HG03565 (cell line): Measurements from ENCODE around the gene DCLK1.
"Not testable (repeated sequence)": the region's sequence is repeated elsewhere in the genome, so short reads cannot be mapped to it uniquely, and the experiment has no call there.

Source experiments
- ATAC-seq: cut with Tn5 transposase; IDR thresholded peaks from one replicate; pipeline ENCODE4 v1.9.1; 2021; ENCODE audit warnings: mild to moderate bottlenecking, moderate library complexity; ENCODE audit not compliant: unreplicated experiment

DCLK1 gene

DNA sequence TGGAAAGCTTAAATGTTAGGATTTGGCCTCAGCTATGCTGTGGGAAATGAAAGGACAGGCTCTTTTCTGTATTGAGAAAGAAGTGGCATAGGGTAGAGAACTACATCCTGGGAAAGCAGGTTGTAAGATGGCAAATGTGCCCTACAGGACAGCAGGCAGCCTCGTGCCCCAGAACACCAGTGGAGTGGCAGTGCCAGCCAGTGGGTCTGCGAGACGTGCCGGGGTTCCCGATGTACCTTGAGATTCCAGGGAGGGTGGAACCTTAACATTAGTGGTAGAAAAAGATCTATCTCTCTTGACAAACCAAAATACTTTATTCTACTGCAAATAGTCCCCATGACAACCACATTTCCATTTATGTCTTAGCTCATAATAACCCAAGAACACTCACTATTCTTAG lies 42.7 kb downstream of the DCLK1 start:
- ATAC-seq: no peak

DNA sequence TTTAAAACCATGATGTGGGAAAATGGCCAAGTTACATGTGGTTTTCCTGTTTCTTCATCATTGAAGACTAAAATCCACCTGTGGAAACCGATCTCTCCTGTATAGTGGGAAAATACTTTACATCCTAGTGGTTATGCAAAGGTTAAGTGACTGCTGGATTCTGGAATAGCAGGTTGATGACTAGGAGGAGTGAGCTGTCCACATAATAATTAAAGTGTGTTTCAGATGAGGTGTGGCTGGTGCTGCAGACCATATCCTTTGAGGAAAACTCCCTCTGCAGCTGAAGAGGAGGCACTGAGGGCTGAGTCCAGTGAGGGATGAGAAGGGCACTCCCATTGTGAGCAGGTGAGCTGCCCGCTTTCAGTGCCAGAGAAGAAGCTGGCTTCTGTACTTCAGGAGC lies 43.2 kb downstream of the DCLK1 start:
- ATAC-seq: no peak

DNA sequence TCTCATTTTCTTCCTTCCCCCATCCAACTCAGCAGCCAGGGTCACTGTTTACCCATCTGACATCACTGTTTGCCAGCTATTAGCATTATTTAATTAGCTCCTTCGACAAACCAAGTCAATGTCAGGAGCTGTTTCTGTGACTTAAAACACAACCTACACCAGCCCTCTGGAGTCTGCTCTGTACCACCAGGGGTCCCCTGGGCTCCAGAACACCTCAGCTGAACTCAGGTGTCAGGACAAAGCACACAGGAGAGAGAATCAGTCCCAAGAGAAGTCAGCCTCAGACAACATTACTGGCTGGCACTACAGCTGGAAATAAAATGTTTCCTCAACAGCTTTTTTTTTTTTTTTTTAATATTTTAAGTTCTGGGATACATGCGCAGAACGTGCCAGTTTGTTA lies 45.1 kb downstream of the DCLK1 start:
- ATAC-seq: no peak

DNA sequence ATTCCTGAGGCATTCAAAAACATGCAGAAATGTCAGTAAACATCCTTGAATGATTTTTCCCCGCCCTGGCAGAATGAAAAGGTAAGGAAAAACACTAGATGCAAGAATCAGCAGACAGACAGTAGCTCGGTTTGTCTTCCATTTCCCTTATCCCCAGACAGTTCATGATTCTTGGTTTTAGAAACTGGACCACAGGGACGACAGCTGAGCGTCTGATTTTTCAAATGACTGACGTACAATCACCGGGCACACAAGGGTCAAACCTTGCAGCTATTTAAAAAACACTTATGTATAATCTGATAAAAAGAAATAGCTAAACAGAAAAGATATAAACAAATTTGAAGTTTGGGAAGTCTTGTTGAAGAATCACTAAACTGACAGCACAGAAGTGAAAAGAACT lies 47.1 kb downstream of the DCLK1 start:
- ATAC-seq: no peak

DNA sequence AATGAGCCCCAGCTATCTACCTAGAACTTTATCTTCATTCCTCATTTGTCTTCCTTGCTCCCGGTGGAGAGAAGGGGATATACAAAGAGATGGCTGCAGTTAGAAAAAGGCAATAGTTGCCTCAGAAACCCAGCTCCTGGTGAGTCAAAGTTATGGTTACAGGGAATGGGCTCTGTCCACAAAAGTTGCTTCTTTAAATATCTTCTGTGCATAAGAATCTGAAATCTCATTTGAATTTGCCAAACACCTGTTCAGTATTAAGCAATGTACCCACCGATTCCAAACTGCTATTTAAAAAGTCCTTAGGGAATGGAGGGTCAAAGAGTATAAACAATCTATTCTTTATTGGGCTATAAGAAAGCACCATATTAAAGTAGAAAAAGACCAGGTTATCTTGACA lies 48.4 kb downstream of the DCLK1 start:
- no peak for ATAC-seq

DNA sequence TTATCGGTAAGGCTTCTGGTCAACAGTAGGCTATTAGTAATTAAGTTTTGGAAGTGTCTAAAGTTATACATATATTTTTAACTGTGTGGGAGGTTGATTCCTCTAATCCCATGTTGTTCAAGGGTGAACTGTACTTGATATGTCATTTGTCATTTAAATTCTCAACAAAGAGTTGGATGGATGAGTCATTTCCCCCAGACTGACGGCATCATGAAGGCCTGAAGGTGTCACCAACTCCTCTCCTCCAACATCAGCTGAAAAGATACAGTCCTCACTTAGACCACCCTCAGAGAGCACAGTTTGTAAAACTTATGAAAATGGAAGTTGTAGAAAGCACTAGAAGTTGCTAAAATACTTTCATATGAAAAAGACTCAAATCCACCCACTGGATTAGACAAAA lies 48.8 kb downstream of the DCLK1 start:
- no peak for ATAC-seq

DNA sequence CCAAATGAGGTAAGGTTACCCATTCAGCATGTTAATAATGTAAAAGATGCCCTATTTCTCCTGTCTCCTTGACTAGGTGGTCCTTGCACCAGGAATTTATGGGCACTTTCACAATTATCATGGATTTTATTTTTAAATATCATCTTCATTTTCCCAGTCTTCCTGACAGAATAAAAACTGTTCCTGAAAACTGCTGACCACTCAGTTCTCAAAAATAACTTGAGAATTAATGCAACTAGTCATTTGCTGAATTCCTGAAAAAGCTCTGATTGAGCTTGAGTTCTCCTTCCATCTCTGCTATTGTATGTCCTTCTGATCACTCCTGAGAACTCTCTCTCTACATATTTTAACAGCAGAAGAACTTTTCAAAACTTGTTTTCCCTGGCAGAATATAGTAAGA lies 55.0 kb downstream of the DCLK1 start:
- no peak for ATAC-seq

DNA sequence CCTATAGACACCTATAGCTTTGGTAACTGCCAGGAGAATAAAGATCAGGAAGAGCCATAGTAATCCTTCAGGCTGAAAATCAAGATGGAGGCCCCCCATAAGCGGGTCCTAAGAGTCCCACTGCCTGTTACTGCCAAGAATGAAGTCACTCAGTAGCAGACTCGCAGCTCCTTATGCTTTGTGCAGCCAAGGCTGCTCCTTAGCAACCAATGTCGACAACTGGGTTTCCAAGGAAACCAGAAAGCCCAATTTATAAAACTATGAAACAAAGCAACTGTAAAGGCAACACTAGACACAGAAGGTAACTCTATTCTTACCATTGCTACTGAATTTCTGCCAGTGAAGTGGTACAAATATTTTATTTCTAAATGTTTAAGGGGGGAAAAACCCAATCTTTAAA lies 56.5 kb downstream of the DCLK1 start:
- ATAC-seq: no peak

DNA sequence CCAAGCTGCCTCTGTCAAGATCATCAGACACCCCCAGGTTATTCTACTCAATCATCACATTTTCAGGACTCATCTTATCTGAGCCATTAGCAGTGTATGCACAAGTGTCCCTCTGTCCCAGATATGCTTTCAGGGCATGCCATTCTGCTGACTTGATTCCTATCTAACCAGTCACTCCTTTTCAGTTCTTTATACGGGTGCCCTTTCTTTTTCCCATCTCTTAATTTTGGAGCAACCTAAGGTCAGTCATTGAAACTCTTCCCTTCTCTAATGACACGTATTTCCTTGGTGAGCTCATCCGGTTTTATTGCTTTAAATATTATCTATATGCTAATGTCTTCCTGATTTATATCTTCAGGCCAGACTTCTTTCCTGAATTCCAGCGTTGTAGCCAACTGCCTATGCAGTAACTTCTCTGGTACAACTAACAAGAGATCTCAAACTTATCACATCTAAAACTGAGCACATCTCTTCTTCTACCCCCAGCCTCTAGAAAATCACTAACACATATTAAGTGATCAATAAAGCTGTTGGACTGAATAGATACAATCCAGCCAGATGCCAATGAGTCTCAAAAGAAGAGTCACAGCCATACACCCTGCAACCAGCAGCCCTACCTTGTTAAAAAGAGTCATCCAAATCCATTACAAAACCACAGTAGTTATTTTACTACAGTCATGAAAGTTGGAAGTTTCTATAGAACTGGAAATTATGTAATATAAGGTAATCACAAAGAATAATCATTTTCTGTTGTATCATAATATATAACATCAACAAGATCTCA lies 58.8 kb downstream of the DCLK1 start:
- ATAC-seq: no peak

DNA sequence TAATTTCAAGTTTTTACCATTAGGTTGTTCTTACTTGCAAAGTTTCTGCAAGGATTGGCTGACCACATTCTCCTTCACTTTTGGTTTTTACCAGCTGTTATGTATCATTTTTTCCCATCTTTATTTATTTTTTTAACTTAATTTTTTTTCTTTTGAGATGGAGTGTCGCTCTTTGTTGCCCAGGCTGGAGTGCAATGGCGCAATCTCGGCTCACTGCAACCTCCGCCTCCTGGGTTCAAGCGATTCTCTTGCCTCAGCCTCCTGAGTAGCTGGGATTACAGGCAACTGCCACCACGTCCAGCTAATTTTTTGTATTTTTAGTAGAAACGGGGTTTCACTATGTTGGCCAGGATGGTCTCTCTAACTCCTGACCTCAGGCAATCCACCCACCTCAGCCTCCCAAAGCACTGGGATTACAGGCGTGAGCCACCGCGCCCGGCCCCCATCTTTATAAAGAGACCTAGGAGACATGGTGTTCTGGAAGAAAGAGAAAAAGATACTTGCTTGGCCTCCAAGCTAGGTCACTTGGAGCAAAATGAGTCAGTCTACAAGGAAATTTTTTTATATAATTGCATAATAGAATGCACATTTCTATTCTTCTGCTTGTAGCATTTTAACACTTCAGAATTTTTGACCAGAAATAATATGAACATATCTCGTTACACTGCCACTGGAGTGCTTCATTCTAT lies 60.5 kb downstream of the DCLK1 start:
- ATAC-seq: not testable (repeated sequence)

DNA sequence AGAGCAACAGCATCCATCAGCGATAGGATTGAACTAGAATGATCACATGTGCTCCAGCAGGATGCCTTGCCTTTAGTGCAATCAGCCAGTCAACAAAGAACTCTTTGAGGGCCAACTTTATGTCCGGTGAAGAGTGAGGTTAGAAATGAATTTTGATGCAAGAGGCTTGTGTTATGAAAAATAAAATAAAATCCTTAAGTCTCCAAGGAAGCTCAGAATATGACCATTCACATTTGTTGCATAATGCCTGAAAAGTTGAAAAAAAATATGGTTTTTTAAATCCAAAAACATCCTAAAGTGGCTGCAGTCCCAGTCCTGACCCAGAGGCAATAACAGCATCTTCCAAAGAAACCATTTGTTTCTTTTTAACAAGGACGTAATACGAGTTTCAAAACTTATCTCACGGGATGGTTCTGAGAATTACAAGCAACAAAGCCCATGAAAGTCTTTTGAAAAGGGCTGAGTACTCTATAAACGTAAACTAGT lies 61.3 kb downstream of the DCLK1 start:
- no peak for ATAC-seq

DNA sequence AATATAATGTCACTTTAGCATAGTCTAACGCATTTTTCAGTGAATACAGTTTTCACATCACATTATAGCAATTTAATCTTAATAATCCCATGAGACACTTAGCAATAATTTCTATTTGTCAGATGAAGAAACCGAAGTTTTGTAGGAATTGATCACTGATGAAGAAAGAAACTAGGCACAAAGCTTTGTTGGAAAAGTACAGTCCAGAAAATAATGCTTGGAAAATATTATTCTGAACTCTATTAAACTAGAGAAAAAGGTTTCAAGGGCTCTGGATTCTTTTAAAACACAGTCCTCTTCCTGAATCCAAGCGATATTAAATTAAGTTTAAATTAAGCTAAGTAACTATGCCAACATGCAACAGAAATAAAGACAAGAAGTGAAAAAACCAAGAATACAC lies 62.2 kb downstream of the DCLK1 start:
- no peak for ATAC-seq

DNA sequence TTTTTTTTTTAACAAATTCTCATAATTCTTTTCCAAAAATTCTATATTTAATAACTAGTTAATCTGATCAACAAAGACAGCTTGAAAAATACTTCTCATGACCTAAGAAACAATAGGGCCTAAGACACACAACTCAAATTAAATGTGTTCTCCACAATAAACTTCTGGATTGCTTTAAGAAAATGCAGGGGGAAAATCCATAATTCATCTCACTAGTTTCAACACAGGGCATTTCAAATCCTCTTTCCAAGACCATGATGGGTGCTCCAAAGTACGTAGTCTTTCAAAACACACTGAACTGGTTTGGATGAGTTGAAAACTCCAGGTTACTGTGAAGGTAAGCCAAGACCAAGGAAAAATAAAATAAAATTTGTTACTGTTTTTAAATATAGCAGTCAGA lies 62.6 kb downstream of the DCLK1 start:
- no peak for ATAC-seq

DNA sequence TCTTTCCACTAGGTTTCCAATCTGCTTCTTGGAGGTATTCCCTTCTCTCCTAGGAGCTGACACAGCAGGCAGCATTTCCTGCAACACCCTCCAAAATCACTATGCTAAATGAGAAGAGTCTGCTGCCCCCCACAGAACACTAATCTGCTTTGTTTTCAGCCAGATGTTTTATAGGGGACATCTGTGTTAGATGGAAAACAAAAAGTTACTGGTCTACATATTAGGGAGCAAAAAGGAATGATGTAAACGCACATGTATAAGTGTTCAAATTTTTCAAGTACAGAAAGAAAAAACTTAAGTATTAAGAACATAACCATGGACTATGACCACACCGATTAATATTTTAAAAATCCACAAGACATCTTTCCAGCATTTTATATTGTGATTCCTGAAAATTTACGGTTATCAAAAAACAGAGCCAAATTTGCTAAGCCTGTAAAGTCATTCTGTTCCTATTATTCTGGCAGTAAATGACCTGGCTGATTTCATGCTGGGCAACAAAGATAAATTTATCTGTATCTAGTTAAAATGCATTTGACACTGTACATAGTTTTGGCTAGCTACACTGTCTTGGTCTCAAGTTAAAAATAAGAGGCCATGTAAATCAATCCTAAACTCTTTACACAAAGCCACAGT lies 63.3 kb downstream of the DCLK1 start:
- no peak for ATAC-seq

DNA sequence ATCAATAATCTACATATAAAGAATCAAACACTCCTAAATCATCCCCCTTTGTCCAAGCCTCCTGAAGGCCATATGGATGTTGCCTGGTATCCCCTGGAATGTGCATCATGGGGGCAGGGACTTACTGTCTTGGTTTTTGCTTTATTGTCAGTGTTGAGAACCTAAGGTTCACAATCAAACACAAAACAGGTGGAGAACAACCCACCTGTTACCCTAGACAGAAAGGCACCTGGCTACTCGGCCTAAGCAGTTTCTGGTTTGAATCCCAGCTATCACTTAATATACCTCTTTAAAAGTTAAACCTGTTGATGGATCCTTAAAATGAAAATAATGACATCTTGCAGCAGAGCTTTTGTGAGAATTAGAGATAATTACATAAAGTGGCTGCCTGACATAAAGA lies 68.9 kb downstream of the DCLK1 start:
- ATAC-seq: no peak

DNA sequence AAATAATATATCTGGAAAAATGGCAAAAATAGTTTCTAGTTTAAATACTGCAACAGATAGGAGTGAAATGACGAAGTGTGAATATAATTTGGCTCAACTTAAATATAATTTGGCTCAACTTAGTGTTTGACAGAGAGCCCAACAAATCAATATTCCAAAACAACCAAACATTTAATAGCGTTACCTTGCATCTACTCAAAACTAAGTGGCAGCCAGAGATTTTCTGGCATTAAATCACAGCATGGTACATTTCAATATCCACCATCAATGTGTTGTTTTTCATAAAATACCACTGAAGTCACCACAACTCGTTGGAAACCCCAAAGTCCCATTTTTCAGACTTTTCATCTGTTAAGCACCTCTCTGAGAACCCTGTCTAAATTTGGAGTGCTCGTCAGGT lies 69.6 kb downstream of the DCLK1 start:
- no peak for ATAC-seq

DNA sequence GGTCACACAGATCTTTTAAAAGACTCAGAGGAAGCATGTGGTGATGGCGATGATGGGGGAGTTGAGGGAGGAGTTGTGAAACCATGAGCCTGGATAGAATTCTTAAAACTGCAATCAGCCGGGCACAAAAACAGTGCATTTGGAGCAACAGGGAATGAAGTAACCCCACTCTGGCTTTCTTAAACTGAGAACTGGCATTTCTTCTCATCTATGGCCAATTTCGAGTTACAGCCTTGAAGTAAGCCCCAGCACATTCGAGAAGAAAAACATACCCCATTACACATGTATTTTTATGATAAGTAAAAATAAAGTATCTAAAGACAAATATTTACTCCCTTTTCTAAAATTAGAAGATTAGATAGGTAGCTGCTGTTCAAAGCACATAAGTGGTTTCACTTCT lies 70.1 kb downstream of the DCLK1 start:
- no peak for ATAC-seq

DNA sequence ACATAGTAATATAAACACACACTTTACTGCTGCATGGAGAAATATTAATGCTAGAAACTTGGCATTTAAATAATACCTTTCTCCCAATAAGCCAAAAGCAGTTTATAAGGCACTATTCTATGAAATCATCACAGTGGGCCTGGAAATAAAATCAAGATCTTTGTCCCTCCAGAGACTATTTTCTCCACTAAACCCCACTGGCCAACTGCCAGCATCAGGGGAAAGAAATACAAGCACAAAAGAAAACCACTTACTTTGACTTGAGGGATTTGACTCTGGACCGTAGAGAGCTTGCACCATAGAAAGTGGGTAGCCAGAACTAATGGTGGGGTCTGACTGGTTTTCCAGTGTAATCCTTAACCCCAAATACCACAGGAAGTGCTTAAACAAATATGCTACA lies 71.9 kb downstream of the DCLK1 start:
- ATAC-seq: no peak

DNA sequence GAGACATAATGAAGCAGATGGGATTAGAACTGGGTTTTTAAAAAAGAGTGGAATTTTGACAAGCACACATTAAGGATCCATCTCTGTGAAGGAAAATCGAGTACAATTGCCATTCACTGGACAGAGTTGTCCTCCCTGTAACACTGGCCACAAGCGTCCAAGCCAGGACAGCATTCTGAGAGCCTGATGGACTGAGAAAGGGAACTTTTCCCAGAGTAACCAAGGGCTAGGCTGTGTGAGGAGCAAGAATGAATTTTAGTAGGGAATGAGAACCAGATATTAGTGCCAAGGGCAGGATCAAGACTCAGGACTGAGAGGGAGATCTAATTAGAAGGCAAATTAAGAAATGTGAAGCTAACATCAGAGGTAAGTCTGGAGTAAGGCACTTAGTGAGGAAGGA lies 73.1 kb downstream of the DCLK1 start:
- no peak for ATAC-seq

DNA sequence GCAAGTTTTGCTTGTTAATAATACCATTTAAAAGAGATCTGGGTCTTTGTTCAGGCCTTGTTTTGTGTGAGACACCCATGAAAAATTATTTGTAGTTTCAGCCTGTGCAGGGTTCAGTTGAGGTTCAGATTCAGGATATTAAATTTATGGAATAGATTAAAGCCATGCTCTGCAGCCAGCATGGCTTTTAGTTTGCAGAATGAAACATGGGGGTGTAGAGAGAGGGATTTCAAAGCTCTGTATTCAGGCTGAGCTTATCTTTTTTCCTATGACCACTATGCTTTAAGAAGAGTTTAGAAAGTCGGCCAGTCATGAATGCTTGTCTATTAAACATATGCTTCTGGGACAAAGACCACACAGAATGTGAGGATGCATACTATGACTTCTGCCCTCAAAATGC lies 73.6 kb downstream of the DCLK1 start:
- ATAC-seq: no peak

DNA sequence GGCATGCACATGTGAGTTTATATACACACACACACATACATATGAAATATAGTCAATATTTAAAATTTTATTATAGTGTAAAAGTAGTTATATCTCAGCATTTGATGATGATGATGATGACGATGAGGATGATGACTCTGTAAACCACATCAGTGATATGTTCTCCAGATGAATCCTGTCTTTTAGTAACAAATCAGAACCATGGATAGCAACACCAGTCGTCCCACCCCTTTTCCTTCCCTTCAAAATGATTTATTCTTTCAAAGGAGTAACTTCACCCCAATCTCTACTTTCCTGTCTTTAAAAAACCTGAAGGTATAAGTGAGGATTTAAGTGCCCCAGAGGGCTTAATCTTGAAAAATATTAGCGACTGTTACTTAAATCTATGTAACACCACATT lies 74.1 kb downstream of the DCLK1 start:
- ATAC-seq: no peak

DNA sequence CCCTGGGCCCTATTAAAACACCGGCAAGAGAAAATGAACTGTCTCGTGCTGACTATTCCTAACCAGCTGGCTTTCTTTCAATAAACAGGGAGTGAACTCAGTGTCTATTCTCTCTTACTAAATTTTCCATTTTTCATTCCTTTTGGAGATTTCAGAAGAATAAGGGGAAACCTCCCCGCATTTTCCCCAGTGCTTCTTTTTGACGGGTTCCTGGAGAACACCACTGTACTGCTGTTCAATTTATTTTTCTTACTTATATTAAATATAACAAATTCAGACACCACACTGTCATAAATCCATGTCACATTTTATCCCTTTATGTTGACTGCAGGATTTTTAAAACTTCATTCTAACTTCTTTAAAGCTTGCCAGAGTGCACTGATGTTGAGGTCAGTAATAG lies 75.8 kb downstream of the DCLK1 start:
- no peak for ATAC-seq
